GM19240 (cell line): ENCODE results near the gene CFHR1.

Experiments
- DNase-seq: peaks from one replicate; pipeline ENCODE4 v3.0.0; 2011; ENCODE audit warnings: low spot score; ENCODE audit not compliant: insufficient read length

CFHR1 gene

DNA sequence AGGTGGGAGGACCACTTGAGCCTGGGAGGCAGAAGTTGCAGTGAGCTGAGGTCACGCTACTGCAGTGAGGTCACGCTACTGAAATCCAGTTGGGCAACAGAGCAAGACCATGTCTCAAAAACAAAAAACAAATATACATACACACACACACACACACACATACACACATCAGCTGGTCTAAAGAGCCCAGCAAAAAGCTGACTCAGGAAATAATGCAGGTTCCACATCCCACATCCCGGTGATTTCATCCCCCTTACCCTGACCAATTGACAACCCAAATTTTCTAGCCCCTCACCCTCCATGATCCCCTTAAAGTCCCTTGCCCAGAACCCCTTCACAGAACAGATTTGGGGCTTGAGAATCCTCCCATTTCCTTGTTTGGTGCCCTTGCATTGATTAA lies 56.4 kb downstream of the CFHR1 start:
- no peak for DNase-seq

DNA sequence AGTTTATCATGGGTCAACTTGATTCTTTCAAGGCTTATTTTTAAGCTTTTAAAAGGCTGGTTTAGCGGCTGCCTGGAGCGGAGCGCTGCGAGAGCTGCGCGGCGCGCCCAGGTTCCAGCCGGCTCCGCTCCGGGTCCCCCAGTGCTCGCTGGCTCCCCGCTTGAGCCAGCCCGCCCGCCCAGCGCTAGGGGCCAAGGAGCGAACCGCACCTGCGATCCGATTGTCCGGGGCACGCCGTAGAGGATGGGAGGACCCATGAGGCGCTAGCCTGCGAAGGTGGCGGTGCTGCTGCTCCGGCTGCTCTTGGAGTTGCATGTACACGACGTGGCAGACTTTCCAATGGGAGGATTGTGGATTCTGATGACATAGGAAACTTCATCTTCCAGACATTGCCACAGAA lies 58.4 kb downstream of the CFHR1 start:
- DNase-seq: no peak
